GM21367 (cell line): ENCODE data around the gene TCN2.
"Not testable (repeated sequence)": the region's sequence is repeated elsewhere in the genome, so short reads cannot be mapped to it uniquely, and the experiment has no call there.

ENCODE experiments used
- ATAC-seq: cut with Tn5 transposase; IDR thresholded peaks from one replicate; pipeline ENCODE4 v1.9.1; 2021; ENCODE audit not compliant: unreplicated experiment

TCN2 gene

DNA sequence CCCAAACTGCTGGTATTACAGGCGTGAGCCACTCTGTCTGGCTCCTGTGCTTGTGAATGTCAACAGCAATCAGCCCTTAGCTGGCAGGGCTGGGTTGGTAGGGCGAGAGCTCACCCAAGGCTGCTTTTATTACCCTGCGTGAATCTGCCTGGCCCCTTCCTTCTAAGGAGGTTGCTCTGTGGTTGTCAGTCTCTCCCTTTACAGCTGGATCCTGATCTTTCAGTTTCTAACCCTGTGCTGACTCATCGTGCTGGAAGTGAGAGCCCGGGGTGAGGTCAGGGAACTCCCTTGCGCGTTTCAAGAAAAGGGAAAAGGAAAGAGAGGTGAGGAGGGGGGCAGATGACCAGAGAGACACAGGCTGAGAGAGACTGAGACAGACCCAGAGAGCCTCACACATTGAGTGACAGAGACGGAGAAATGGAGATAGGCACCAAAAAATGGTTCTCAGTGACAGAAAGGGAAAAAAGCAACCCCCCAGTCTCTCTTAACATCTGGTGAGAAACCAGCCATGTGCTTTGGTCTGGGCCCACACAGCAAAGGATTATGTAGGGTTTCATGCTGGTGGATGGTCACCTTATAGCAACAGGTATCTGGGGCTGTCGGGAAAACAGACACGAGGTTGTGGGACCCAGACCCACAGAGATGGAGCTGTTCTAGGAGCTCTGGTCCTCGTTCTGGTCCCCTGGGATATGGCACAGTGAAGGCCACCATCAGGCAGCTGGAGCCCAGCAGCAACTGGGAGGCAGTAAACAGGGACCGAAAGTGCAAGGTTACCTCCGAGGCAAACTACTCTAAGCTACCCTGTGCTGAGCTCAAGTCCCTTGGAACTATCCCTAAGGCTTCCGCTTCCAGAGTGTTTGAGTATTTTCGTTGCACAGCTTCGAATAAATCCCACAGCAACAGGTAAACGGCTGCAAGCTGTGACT lies 2.5 kb downstream of the TCN2 start:
- ATAC-seq = no peak

DNA sequence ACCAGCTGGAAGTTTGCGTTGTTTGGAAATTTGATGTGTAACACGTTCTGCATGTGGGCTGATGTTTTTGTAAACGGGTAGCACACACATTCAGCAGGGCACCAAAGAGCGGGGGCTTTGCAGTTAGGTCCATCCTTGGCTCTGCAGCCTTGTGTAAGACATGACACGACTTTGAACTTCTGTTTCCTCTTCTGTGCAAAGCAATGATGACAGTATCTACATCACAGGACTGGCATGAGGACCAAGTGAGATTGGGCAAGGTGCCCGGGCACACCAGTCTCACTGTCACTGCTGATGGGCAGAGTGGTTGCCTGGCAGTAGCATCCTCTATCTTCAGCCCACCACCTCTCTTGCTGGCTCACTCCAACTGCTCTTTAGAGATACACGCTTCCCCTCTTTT lies 3.3 kb downstream of the TCN2 start:
- ATAC-seq = no peak

GRCh38 chr22:30611197-30611596 lies 4.2 kb downstream of the TCN2 start:
- no peak for ATAC-seq

DNA sequence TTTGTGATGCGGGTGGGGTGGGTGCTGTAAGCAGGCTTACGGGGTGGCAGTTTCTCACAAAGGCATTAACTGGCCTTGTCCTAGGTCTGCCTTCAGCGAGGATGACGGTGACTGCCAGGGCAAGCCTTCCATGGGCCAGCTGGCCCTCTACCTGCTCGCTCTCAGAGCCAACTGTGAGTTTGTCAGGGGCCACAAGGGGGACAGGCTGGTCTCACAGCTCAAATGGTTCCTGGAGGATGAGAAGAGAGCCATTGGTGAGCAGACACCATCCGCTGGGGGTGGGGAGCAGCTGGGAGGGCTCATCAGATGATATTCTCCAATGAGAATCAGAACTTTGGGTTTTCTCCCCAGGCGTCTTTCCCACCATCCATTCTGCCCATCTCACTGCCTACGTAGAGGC lies 5.8 kb downstream of the TCN2 start:
- ATAC-seq = no peak

DNA sequence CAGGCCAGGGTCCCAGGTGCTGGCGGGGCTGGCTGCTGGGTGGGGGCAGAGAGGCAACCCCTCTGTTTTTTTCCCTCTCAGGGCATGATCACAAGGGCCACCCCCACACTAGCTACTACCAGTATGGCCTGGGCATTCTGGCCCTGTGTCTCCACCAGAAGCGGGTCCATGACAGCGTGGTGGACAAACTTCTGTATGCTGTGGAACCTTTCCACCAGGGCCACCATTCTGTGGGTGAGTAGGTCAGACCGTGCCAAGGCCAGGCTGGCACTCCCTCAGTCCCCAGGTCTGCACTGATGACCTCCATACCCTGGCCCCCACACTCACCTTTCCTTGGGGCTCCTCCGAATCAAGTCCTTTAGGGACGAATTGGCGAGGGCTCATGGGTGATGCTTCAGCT lies 7.3 kb downstream of the TCN2 start:
- ATAC-seq = no peak

- ATAC-seq = no peak
Measured at GRCh38 chr22:30614879-30615278, 7.9 kb downstream of the TCN2 start.

- ATAC-seq = no peak
Measured at GRCh38 chr22:30615543-30615954, 8.6 kb downstream of the TCN2 start.

- ATAC-seq = no peak
Measured at GRCh38 chr22:30617819-30618218, 10.8 kb downstream of the TCN2 start.

- ATAC-seq = not testable (repeated sequence)
Measured at GRCh38 chr22:30619909-30620308, 12.9 kb downstream of the TCN2 start.

- no peak for ATAC-seq
Measured at GRCh38 chr22:30626413-30626812, 19.4 kb downstream of the TCN2 start.

GRCh38 chr22:30627471-30627870 lies 20.5 kb downstream of the TCN2 start:
- ATAC-seq = no peak

GRCh38 chr22:30628491-30628890 lies 21.5 kb downstream of the TCN2 start:
- no peak for ATAC-seq

DNA sequence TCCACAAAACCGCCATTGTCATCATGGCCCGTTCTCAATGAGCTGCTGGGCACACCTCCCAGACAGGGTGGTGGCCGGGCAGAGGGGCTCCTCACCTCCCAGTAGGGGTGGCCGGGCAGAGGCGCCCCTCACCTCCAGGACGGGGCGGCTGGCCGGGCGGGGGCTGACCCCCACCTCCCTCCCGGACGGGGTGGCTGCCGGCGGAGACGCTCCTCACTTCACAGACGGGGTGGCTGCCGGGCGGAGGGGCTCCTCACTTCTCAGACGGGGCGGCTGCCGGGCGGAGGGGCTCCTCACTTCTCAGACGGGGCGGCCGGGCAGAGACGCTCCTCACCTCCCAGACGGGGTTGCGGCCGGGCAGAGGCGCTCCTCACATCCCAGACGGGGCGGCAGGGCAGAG lies 24.5 kb downstream of the TCN2 start:
- ATAC-seq = not testable (repeated sequence)

DNA sequence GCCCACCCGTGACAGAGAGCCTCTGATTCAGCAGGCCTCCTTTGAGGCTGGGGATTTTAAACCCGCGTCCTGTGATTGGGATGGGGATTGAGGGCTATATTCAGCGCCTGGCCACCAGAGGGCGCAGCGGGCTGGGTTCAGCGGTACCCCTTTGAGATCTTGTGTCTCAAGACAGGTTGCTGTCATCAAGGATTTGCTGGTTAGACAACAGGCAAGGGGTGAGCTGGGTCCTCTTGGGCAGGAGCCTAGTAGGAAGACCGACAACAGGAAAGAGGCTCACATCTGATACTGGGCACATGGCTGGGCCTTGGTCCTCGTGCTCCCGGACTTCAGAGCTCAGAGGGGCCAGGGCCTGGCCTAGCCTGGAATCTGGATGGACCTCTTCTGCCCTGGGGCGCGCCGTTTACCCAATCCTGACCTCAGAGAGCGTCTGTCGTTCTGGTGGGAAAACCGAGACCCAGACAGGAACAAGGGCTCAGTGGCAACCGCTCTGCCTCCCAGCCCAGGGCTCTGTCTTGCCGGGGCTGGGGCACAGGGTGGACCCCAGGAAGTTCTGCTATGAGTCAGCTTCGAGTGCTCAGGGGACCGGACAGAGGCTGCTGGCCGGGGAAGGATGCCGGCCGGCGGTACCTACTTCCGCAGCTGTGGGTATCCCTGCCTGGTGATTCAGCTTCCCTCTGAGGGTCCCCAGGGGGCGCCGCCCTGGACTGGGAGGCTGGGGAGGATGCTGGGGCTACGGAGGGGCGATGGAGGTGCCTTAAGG lies 27.7 kb downstream of the TCN2 start:
- ATAC-seq = peak; percentile 37

DNA sequence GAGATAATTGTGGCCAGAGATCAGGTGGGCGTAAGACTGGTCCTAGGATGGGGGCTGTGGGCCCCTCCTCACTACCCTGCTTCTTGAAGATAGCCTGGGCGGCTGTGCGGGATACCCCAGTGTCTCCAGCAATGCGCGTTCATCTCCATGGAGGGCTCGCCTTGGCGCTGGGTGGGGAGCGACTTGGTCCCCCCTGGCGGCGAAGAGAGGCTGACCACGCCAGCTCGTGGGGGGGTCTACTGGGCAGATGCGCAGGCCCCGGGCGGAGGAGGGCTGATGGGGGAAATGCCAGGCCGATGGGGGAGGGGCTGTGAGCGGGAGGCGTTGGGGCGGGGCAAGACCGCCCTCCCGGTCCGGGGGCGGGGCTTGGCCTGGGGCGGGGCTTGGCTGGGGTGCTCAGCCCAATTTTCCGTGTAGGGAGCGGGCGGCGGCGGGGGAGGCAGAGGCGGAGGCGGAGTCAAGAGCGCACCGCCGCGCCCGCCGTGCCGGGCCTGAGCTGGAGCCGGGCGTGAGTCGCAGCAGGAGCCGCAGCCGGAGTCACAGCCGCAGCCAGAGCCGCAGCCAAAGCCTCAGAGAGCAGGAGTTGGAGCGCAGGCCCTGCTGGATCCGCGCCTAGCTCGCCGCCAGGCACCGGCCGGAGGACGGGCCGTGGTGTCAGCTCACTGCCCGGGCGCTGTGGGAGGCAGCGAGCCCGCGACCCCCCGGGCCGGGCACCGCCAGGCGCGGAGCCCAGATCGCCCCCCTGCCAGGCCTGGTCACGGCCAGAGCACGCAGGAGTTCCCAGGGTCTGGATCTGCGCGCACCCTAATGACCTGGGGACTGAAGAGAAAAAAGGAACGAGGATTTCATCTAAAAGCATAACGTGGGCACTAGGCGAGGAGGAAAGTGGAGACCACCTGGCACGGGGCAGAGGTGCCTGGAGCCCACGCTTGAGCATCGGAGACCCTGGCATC lies 28.6 kb downstream of the TCN2 start, which contains the start of gene SLC35E4:
SLC35E4 (plus strand) TSS at position 509 of the 953 bp plus-strand sequence. CDS start 670 bp downstream, outside the sequence.
- ATAC-seq = peak; percentile 59

DNA sequence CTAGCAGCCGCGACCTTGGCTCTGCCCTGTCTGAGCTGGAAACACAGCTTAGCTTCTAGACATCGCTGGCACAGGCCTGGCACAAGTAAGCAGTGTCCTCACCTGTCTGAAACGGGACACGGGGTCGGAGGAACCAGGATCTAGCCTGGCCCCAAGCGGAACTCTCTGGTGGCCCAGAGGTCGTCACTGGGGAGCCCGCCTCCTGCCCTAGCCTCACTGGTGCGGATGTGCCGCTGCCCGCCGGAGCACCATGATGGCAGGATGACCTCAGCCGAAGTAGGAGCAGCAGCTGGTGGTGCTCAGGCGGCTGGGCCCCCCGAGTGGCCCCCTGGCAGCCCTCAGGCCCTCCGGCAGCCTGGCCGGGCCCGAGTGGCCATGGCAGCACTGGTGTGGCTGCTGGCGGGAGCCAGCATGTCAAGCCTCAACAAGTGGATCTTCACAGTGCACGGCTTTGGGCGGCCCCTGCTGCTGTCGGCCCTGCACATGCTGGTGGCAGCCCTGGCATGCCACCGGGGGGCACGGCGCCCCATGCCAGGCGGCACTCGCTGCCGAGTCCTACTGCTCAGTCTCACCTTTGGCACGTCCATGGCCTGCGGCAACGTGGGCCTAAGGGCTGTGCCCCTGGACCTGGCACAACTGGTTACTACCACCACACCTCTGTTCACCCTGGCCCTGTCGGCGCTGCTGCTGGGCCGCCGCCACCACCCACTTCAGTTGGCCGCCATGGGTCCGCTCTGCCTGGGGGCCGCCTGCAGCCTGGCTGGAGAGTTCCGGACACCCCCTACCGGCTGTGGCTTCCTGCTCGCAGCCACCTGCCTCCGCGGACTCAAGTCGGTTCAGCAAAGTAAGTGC lies 29.5 kb downstream of the TCN2 start:
- ATAC-seq = no peak

GRCh38 chr22:30637701-30638114 lies 30.7 kb downstream of the TCN2 start:
- ATAC-seq = no peak

DNA sequence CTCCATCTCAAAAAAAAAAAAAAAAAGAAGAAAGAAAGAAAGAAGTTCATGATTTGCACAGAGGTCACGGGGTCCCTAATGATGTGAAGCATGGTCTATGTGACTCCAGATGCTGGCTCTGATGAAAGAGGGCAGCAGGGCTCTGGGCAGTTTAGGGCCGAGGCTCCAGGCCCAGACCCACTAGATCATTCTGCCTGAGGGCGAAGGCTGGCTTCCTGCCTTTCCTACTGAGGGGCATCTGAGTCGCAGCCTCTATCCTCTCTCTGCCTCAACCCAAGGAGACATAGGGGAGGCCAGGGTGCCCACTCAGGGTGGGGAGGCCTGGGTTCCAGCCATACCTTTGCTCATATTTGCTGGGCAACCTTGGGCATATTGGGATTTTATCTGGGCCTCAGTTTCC lies 33.4 kb downstream of the TCN2 start:
- no peak for ATAC-seq

GRCh38 chr22:30640839-30641430 lies 34.0 kb downstream of the TCN2 start:
- ATAC-seq = no peak
